WTC11 (cell line): Measurements from ENCODE around the gene GRIN2A.

ENCODE experiments used
- ATF1 ChIP-seq: sonication (generic); formaldehyde crosslinking; IDR thresholded peaks from 2 replicates; pipeline ENCODE4 v1.8.1; 2023; ENCODE audit warnings: mild to moderate bottlenecking, moderate library complexity, missing genetic modification reagents
- ELF4 ChIP-seq: sonication (generic); formaldehyde crosslinking; IDR thresholded peaks from 2 replicates; pipeline ENCODE4 v1.8.1; 2022; ENCODE audit warnings: low read depth, mild to moderate bottlenecking, moderate library complexity, missing genetic modification reagents
- TF ChIP-seq, protein P1 (sequence below): fragments of 200-600 bp; IDR thresholded peaks from 2 replicates; pipeline ENCODE4 v1.8.0; 2022; ENCODE audit warnings: antibody characterized with exemption

DNA sequence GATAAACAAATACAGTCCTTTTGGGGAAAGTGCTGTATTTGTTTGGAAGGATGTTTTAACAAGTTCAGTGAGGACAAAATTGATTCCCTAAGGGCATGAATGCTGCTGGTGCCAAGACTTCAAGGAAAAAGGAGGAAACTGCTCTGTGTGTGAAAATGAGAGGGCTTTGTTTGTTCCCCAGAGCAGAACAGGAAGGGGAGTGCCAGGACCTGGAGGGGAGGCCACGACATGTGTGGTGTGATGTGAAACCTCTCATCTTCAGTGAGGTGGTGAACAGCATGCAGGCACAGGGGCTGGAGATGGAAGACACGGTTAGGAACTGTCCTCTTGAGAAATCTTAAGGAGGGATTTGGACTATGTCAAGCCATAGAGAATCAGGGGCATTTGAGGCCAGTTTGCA, 46.6 kb upstream of the GRIN2A start:
- TF ChIP-seq, protein P1, sequence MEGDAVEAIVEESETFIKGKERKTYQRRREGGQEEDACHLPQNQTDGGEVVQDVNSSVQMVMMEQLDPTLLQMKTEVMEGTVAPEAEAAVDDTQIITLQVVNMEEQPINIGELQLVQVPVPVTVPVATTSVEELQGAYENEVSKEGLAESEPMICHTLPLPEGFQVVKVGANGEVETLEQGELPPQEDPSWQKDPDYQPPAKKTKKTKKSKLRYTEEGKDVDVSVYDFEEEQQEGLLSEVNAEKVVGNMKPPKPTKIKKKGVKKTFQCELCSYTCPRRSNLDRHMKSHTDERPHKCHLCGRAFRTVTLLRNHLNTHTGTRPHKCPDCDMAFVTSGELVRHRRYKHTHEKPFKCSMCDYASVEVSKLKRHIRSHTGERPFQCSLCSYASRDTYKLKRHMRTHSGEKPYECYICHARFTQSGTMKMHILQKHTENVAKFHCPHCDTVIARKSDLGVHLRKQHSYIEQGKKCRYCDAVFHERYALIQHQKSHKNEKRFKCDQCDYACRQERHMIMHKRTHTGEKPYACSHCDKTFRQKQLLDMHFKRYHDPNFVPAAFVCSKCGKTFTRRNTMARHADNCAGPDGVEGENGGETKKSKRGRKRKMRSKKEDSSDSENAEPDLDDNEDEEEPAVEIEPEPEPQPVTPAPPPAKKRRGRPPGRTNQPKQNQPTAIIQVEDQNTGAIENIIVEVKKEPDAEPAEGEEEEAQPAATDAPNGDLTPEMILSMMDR = no peak
- TF ChIP-seq ELF4 (CRISPR knock-in tag) (no peak), ATF1 (no peak)
